HEK293 (cell line): Measurements from ENCODE around the gene MUC12.

Source experiments
- CTCF ChIA-PET: fragments of 350-600 bp; formaldehyde crosslinking; extraction: SDS; loops from one replicate; lab custom pipeline; 2021; ENCODE audit warnings: antibody characterized with exemption; lab: Yijun Ruan, JAX
- POLR2A ChIA-PET: fragments of 300-600 bp; formaldehyde crosslinking; extraction: SDS; loops from one replicate; lab custom pipeline; 2020; ENCODE audit warnings: antibody characterized with exemption, inconsistent platforms; lab: Yijun Ruan, JAX
- H3K27ac ChIP-seq: fragments of 200-500 bp; sonication (Bioruptor generic); 2 replicates; pipeline ENCODE4 v1.5.1; 2014; ENCODE audit warnings: low read depth, low read length, control low read depth, inconsistent platforms; ENCODE audit errors: extremely low read depth
- H3K36me3 ChIP-seq, 2 experiments: fragments of 200-500 bp in 1 of 2; sonication (Bioruptor generic) in 1 of 2; 1 replicate in 1 of 2; 2 replicates in 1 of 2; pipeline ENCODE4 v1.5.1; 2014 to 2017; ENCODE audit warnings: inconsistent platforms in 2 of 2, low read length in 2 of 2; ENCODE audit not compliant: control insufficient read depth in 2 of 2, insufficient read depth in 1 of 2
- H3K4me1 ChIP-seq: fragments of 200-500 bp; sonication (Bioruptor generic); 2 replicates; pipeline ENCODE4 v1.5.1; 2014; ENCODE audit warnings: mild to moderate bottlenecking, low read length, inconsistent platforms; ENCODE audit not compliant: control insufficient read depth, insufficient read depth
- H3K4me3 ChIP-seq: 2 replicates; pipeline ENCODE4 v1.5.1; 2011; ENCODE audit warnings: low read depth, mild to moderate bottlenecking, control low read depth, low read length, moderate library complexity
- H3K9me3 ChIP-seq: fragments of 200-500 bp; sonication (Bioruptor generic); 2 replicates; pipeline ENCODE4 v1.5.1; 2014; ENCODE audit warnings: low read depth, low read length, inconsistent platforms; ENCODE audit not compliant: control insufficient read depth, insufficient read depth
- FEZF1 ChIP-seq: fragments of 450-650 bp; formaldehyde crosslinking; IDR thresholded peaks from 2 replicates; pipeline ENCODE4 v1.5.1; 2016; ENCODE audit warnings: missing biosample characterization, missing genetic modification characterization
- KLF1 ChIP-seq: fragments of 450-650 bp; formaldehyde crosslinking; IDR thresholded peaks from 2 replicates; pipeline ENCODE4 v1.5.1; 2016; ENCODE audit warnings: missing biosample characterization, missing genetic modification characterization
- KLF10 ChIP-seq: fragments of 450-650 bp; IDR thresholded peaks from 2 replicates; pipeline ENCODE4 v1.5.1; 2018; ENCODE audit warnings: missing biosample characterization, mild to moderate bottlenecking, missing genetic modification characterization
- KLF16 ChIP-seq: fragments of 450-650 bp; formaldehyde crosslinking; IDR thresholded peaks from 2 replicates; pipeline ENCODE4 v1.5.1; 2017; ENCODE audit warnings: missing biosample characterization, missing genetic modification characterization
- MZF1 ChIP-seq: fragments of 450-650 bp; formaldehyde crosslinking; IDR thresholded peaks from 2 replicates; pipeline ENCODE4 v1.5.1; 2017; ENCODE audit warnings: missing biosample characterization, missing genetic modification characterization, borderline replicate concordance
- SCRT1 ChIP-seq: fragments of 450-650 bp; formaldehyde crosslinking; IDR thresholded peaks from 2 replicates; pipeline ENCODE4 v1.5.1; 2016; ENCODE audit warnings: missing biosample characterization, missing genetic modification characterization, borderline replicate concordance
- ZBTB1 ChIP-seq: fragments of 450-650 bp; formaldehyde crosslinking; IDR thresholded peaks from 2 replicates; pipeline ENCODE4 v1.5.1; 2016; ENCODE audit warnings: missing biosample characterization, missing genetic modification characterization
- ZBTB17 ChIP-seq: fragments of 450-650 bp; formaldehyde crosslinking; IDR thresholded peaks from 2 replicates; pipeline ENCODE4 v1.5.1; 2016; ENCODE audit warnings: missing biosample characterization, missing genetic modification characterization
- ZFP37 ChIP-seq: fragments of 450-650 bp; formaldehyde crosslinking; IDR thresholded peaks from 2 replicates; pipeline ENCODE4 v1.5.1; 2016; ENCODE audit warnings: missing biosample characterization, missing genetic modification characterization
- ZNF121 ChIP-seq: fragments of 450-650 bp; formaldehyde crosslinking; IDR thresholded peaks from 2 replicates; pipeline ENCODE4 v1.5.1; 2016; ENCODE audit warnings: missing biosample characterization, missing genetic modification characterization
- ZNF132 ChIP-seq: fragments of 450-650 bp; formaldehyde crosslinking; IDR thresholded peaks from 2 replicates; pipeline ENCODE4 v1.5.1; 2017; ENCODE audit warnings: missing biosample characterization, missing genetic modification characterization, borderline replicate concordance
- ZNF146 ChIP-seq: fragments of 450-650 bp; formaldehyde crosslinking; IDR thresholded peaks from 2 replicates; pipeline ENCODE4 v1.5.1; 2016; ENCODE audit warnings: missing biosample characterization, missing genetic modification characterization
- ZNF18 ChIP-seq: fragments of 450-650 bp; formaldehyde crosslinking; IDR thresholded peaks from 2 replicates; pipeline ENCODE4 v1.5.1; 2016; ENCODE audit warnings: missing biosample characterization, missing genetic modification characterization
- ZNF266 ChIP-seq: fragments of 450-650 bp; formaldehyde crosslinking; IDR thresholded peaks from 2 replicates; pipeline ENCODE4 v1.5.1; 2016; ENCODE audit warnings: missing biosample characterization, missing genetic modification characterization, low read depth
- ZNF341 ChIP-seq: fragments of 450-650 bp; formaldehyde crosslinking; IDR thresholded peaks from 2 replicates; pipeline ENCODE4; 2016; ENCODE audit warnings: low read depth, missing biosample characterization, missing genetic modification characterization
- ZNF433 ChIP-seq: fragments of 450-650 bp; formaldehyde crosslinking; IDR thresholded peaks from 2 replicates; pipeline ENCODE4 v1.5.1; 2016; ENCODE audit warnings: missing biosample characterization, missing genetic modification characterization, low read depth
- ZNF513 ChIP-seq: fragments of 450-650 bp; IDR thresholded peaks from 2 replicates; pipeline ENCODE4 v1.5.1; 2018; ENCODE audit warnings: missing biosample characterization, missing genetic modification characterization
- ZNF548 ChIP-seq: fragments of 450-650 bp; formaldehyde crosslinking; IDR thresholded peaks from 2 replicates; pipeline ENCODE4 v1.5.1; 2016; ENCODE audit warnings: missing biosample characterization, missing genetic modification characterization
- ZNF571 ChIP-seq: fragments of 450-650 bp; formaldehyde crosslinking; IDR thresholded peaks from 2 replicates; pipeline ENCODE4 v1.5.0; 2017; ENCODE audit warnings: missing biosample characterization, missing genetic modification characterization
- ZNF610 ChIP-seq: fragments of 450-650 bp; formaldehyde crosslinking; IDR thresholded peaks from 2 replicates; pipeline ENCODE4 v1.5.1; 2016; ENCODE audit warnings: missing biosample characterization, missing genetic modification characterization, borderline replicate concordance
- ZNF670 ChIP-seq: fragments of 450-650 bp; formaldehyde crosslinking; IDR thresholded peaks from 2 replicates; pipeline ENCODE4 v1.5.1; 2016; ENCODE audit warnings: missing biosample characterization, missing genetic modification characterization, low read depth
- ZNF776 ChIP-seq: fragments of 450-650 bp; formaldehyde crosslinking; IDR thresholded peaks from 2 replicates; pipeline ENCODE4 v1.5.0; 2017; ENCODE audit warnings: missing biosample characterization, missing genetic modification characterization, borderline replicate concordance
- ZNF837 ChIP-seq: fragments of 450-650 bp; formaldehyde crosslinking; IDR thresholded peaks from 2 replicates; pipeline ENCODE4 v1.5.1; 2016; ENCODE audit warnings: missing biosample characterization, missing genetic modification characterization
- ZSCAN16 ChIP-seq: fragments of 450-650 bp; formaldehyde crosslinking; IDR thresholded peaks from 2 replicates; pipeline ENCODE4 v1.5.1; 2016; ENCODE audit warnings: missing biosample characterization, missing genetic modification characterization

Gene MUC12

GRCh38 chr7:101020444-101020843 lies 51.1 kb downstream of the MUC12 start:
- Histone ChIP-seq H3K4me3 (no peak overlapping the region), H3K27ac (no peak overlapping the region), H3K36me3 (no peaks in the 10 kb centered on the region), H3K4me1 (no peaks in the 10 kb centered on the region), H3K9me3 (no peaks in the 10 kb centered on the region)
- CTCF ChIA-PET: no interaction called here
- TF ChIP-seq ZNF776 (tag by site-specific recombination): no peak
- no peak for TF ChIP-seq KLF10 (tag by site-specific recombination)
- TF ChIP-seq ZNF670 (tag by site-specific recombination): no peak
- no peak for TF ChIP-seq FEZF1 (tag by site-specific recombination)
- TF ChIP-seq SCRT1 (tag by site-specific recombination): no peak
- no peak for TF ChIP-seq ZNF266
- TF ChIP-seq ZNF121 (tag by site-specific recombination): no peak
- no peak for TF ChIP-seq ZBTB1
- TF ChIP-seq ZNF513 (tag by site-specific recombination): no peak
- POLR2A ChIA-PET: interaction anchor here (1.0 kb wide), 1 partner anchor 131 kb away, joined by 3 read pairs; the partner anchor contains the start of gene UFSP1

GRCh38 chr7:101021703-101022102 lies 52.3 kb downstream of the MUC12 start:
- POLR2A ChIA-PET: no interaction called here
- CTCF ChIA-PET: no interaction called here
- no peak overlapping the region for H3K27ac ChIP-seq
- no peak for TF ChIP-seq ZNF132 (tag by site-specific recombination)
- peak; percentile 82 for TF ChIP-seq KLF1 (tag by site-specific recombination)
- H3K4me1 ChIP-seq: no peaks in the 10 kb centered on the region
- no peaks in the 10 kb centered on the region for H3K36me3 ChIP-seq
- H3K4me3 ChIP-seq: no peak overlapping the region
- no peaks in the 10 kb centered on the region for H3K9me3 ChIP-seq

GRCh38 chr7:101023839-101024238 lies 54.5 kb downstream of the MUC12 start:
- TF ChIP-seq ZFP37 (tag by site-specific recombination) (no peak), ZNF18 (tag by site-specific recombination) (no peak), ZNF433 (tag by site-specific recombination) (no peak), ZNF571 (tag by site-specific recombination) (no peak), ZNF837 (tag by site-specific recombination) (no peak), ZNF341 (tag by site-specific recombination) (no peak), KLF1 (tag by site-specific recombination) (no peak), KLF16 (no peak), ZSCAN16 (tag by site-specific recombination) (no peak), ZNF610 (tag by site-specific recombination) (no peak), ZNF146 (no peak), ZNF548 (tag by site-specific recombination) (no peak), ZBTB17 (tag by site-specific recombination) (no peak), MZF1 (tag by site-specific recombination) (no peak)
- Histone ChIP-seq H3K4me3 (no peak overlapping the region), H3K9me3 (no peaks in the 10 kb centered on the region), H3K27ac (no peak overlapping the region), H3K36me3 (no peaks in the 10 kb centered on the region), H3K4me1 (no peaks in the 10 kb centered on the region)
- CTCF ChIA-PET: no interaction called here
- POLR2A ChIA-PET: no interaction called here
